ENCODE data around the gene GATA3.

GATA3 gene

GRCh38 chr10:8034466-8035005 is 20.0 kb upstream of the GATA3 start:
- no peak for TF ChIP-seq CTCF (IDR thresholded peaks at IDR 0.05)
- Histone ChIP-seq H3K4me3 (peak overlapping the region; percentile 48), H3K27ac (no peak overlapping the region)
- DNase-seq (ENCODE audit: low spot score), result no peak

GRCh38 chr10:8035006-8035640 is 19.4 kb upstream of the GATA3 start:
- H3K4me3 ChIP-seq, result peak overlapping the region; percentile 48
- H3K27ac ChIP-seq, result no peak overlapping the region
- no peak for DNase-seq (ENCODE audit: low spot score)
- no peak for TF ChIP-seq CTCF (IDR thresholded peaks at IDR 0.05)

- no peak for DNase-seq (ENCODE audit: low spot score)
- Histone ChIP-seq H3K27ac (no peak overlapping the region), H3K4me3 (peak overlapping the region; percentile 16)
- TF ChIP-seq CTCF (IDR thresholded peaks at IDR 0.05), result no peak
Observed at GRCh38 chr10:8035641-8036470, 18.6 kb upstream of the GATA3 start.

GRCh38 chr10:8036506-8037198 is 17.8 kb upstream of the GATA3 start:
- no peak for DNase-seq (ENCODE audit: low spot score)
- no peak for TF ChIP-seq CTCF (IDR thresholded peaks at IDR 0.05)
- Histone ChIP-seq H3K27ac (no peak overlapping the region), H3K4me3 (no peak overlapping the region)

- TF ChIP-seq CTCF (IDR thresholded peaks at IDR 0.05), result no peak
- no peak for DNase-seq (ENCODE audit: low spot score)
- H3K4me3 ChIP-seq, result no peak overlapping the region
- no peak overlapping the region for H3K27ac ChIP-seq
Observed at GRCh38 chr10:8037199-8037801, 17.2 kb upstream of the GATA3 start.

GRCh38 chr10:8037941-8038894 is 16.3 kb upstream of the GATA3 start:
- no peak overlapping the region for H3K4me3 ChIP-seq
- H3K27ac ChIP-seq, result no peak overlapping the region
- DNase-seq (ENCODE audit: low spot score), result no peak
- no peak for TF ChIP-seq CTCF (IDR thresholded peaks at IDR 0.05)
